BJ (cell line): Measurements from ENCODE around the gene PXDN. TPM values are rescaled to one million over a fixed set of nuclear protein-coding genes. Genes with fewer than 3 reads are reported as not detected.

Experiments
- CTCF ChIA-PET: fragments of 350-600 bp; formaldehyde crosslinking; extraction: SDS; loops from one replicate; lab custom pipeline; 2021; ENCODE audit warnings: antibody characterized with exemption, inconsistent platforms; lab: Yijun Ruan, JAX
- POLR2A ChIA-PET: fragments of 300-600 bp; sonication (Branson Sonifier 250); formaldehyde crosslinking; extraction: SDS; loops from one replicate; lab custom pipeline; 2021; ENCODE audit warnings: antibody characterized with exemption; lab: Charles Lee
- DNase-seq: peaks from one replicate; pipeline ENCODE4 v3.0.0-alpha.2; 2011; ENCODE audit warnings: low read depth
- H3K27me3 ChIP-seq: 2 replicates; pipeline ENCODE4 v1.6.0; 2011; ENCODE audit warnings: low read length; ENCODE audit not compliant: control insufficient read depth, insufficient read depth
- H3K36me3 ChIP-seq: 2 replicates; pipeline ENCODE4 v1.5.1; 2011; ENCODE audit warnings: low read length; ENCODE audit not compliant: control insufficient read depth, insufficient read depth
- H3K4me3 ChIP-seq: 2 replicates; pipeline ENCODE4 v1.5.1; 2011; ENCODE audit warnings: low read depth, mild to moderate bottlenecking, control low read depth, low read length
- CTCF ChIP-seq: IDR thresholded peaks from 2 replicates; pipeline ENCODE4 v1.5.1; 2011; ENCODE audit warnings: low read depth, mild to moderate bottlenecking, control low read depth, inconsistent platforms, low read length, moderate library complexity; ENCODE audit not compliant: insufficient read depth
- polyA plus RNA-seq: library from polyadenylated mRNA; depleted of rRNA; stranded (reverse); fragments of >200 nt; gene quantifications from 2 replicates; pipeline ENCODE4 v1.2.3, GENCODE V29; 2011

The PXDN gene
- polyA plus RNA-seq, 1 experiment: 212 TPM

- POLR2A ChIA-PET: no interaction called here
- DNase-seq: no peak
- Histone ChIP-seq H3K27me3 (no peaks in the 10 kb centered on the region), H3K36me3 (peaks cover 25% of the 10 kb centered on the region), H3K4me3 (no peak overlapping the region)
- CTCF ChIA-PET: interaction anchor here (1.6 kb wide), 2 partner anchors 10 to 65 kb away, joined by 5 to 6 read pairs; no protein-coding TSS in a partner anchor
- TF ChIP-seq CTCF: no peak
Measured at GRCh38 chr2:1685957-1686783, 58.1 kb downstream of the PXDN start.

- Histone ChIP-seq H3K4me3 (no peak overlapping the region), H3K27me3 (no peaks in the 10 kb centered on the region), H3K36me3 (peaks cover 33% of the 10 kb centered on the region)
- ChIA-PET CTCF (interaction anchor here (1.6 kb wide), 2 partner anchors 9 to 66 kb away, joined by 5 to 6 read pairs; no protein-coding TSS in a partner anchor), POLR2A (no interaction called here)
- TF ChIP-seq CTCF: no peak
- no peak for DNase-seq
Measured at GRCh38 chr2:1685078-1685956, 59.0 kb downstream of the PXDN start.

DNA sequence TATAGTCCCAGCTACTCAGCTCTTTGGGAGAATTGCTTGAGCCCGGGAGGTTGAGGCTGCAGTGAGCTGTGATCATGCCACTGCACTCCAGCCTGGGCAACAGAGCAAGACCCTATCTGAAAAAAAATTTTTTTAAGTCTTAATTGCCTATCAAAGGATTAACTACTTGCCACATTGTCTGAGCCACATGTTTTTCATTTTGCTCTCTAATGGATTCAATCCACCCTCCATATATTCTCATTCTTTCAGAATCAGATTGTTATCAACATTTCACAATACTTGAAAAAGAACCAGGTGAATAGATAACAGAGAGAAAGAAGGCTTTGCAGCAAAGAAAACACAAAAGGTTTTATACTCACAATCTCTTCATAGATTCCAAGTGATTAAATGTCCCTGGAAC is 61.0 kb downstream of the PXDN start:
- CTCF ChIA-PET: no interaction called here
- no peak for TF ChIP-seq CTCF
- H3K4me3 ChIP-seq: no peak overlapping the region
- H3K27me3 ChIP-seq: no peaks in the 10 kb centered on the region
- DNase-seq: no peak
- peaks cover 45% of the 10 kb centered on the region for H3K36me3 ChIP-seq
- POLR2A ChIA-PET: interaction anchor here (0.5 to 0.7 kb wide), 3 partner anchors 14 to 113 kb away, joined by 3 to 8 read pairs (median 6); no protein-coding TSS in a partner anchor

- TF ChIP-seq CTCF: no peak
- CTCF ChIA-PET: interaction anchor here (1.4 to 1.5 kb wide), 2 partner anchors 9 to 48 kb away, joined by 3 to 4 read pairs; no protein-coding TSS in a partner anchor
- DNase-seq: no peak
- POLR2A ChIA-PET: no interaction called here
- Histone ChIP-seq H3K4me3 (no peak overlapping the region), H3K36me3 (peaks cover 45% of the 10 kb centered on the region), H3K27me3 (no peaks in the 10 kb centered on the region)
Measured at GRCh38 chr2:1682181-1682440, 62.2 kb downstream of the PXDN start.
